A673 (cell line): Measurements from ENCODE around the gene RIMKLB. TPM values are rescaled to one million over a fixed set of nuclear protein-coding genes. Genes with fewer than 3 reads are reported as not detected.

Experiments used
- BruUV-seq: library from RNA; stranded (reverse); fragments of 400-500 nt; replicated peaks from 2 replicates; lab custom pipeline; 2021; lab: Mats Ljungman, UMichigan
- CTCF ChIA-PET: fragments of 300-600 bp; sonication (Branson Sonifier 250); formaldehyde crosslinking; loops from one replicate; lab custom pipeline; 2022; ENCODE audit warnings: antibody characterized with exemption; lab: Charles Lee
- POLR2A ChIA-PET: fragments of 300-600 bp; sonication (Branson Sonifier 250); formaldehyde crosslinking; loops from one replicate; lab custom pipeline; 2022; ENCODE audit warnings: antibody characterized with exemption; ENCODE audit not compliant: low non-redundant PET; lab: Charles Lee
- DNase-seq: peaks from one replicate; pipeline ENCODE4 v3.0.0-alpha.2; 2015; ENCODE audit warnings: low spot score
- H3K27ac ChIP-seq: fragments of 200-600 bp; sonication (generic); 2 replicates; pipeline ENCODE4 v1.5.1; 2016; ENCODE audit warnings: mixed run types, low read depth, mild to moderate bottlenecking, mixed read lengths, antibody characterized with exemption, low read length; ENCODE audit not compliant: poor library complexity, severe bottlenecking
- H3K27me3 ChIP-seq: fragments of 200-600 bp; sonication (generic); replicated peaks from 2 replicates; pipeline ENCODE4 v1.6.1; 2017; ENCODE audit warnings: mixed run types, low read depth, mild to moderate bottlenecking, mixed read lengths, antibody characterized with exemption, low read length; ENCODE audit not compliant: insufficient read depth, poor library complexity
- H3K36me3 ChIP-seq: fragments of 200-600 bp; sonication (generic); 2 replicates; pipeline ENCODE4 v1.6.1; 2016; ENCODE audit warnings: mixed run types, mild to moderate bottlenecking, mixed read lengths, antibody characterized with exemption, low read length; ENCODE audit not compliant: insufficient read depth, poor library complexity, severe bottlenecking
- H3K4me1 ChIP-seq: fragments of 200-600 bp; sonication (generic); 2 replicates; pipeline ENCODE4 v1.6.1; 2017; ENCODE audit warnings: mixed run types, mild to moderate bottlenecking, mixed read lengths, antibody characterized with exemption, low read length; ENCODE audit not compliant: insufficient read depth, poor library complexity, severe bottlenecking
- H3K4me3 ChIP-seq: fragments of 200-600 bp; sonication (generic); 2 replicates; pipeline ENCODE4 v1.5.1; 2016; ENCODE audit warnings: low read depth, mixed run types, mild to moderate bottlenecking, mixed read lengths, low read length; ENCODE audit not compliant: poor library complexity, severe bottlenecking
- H3K9me3 ChIP-seq: fragments of 200-600 bp; sonication (generic); 2 replicates; pipeline ENCODE4 v1.6.1; 2016; ENCODE audit warnings: mixed run types, low read depth, mild to moderate bottlenecking, mixed read lengths, antibody characterized with exemption, low read length; ENCODE audit not compliant: poor library complexity, severe bottlenecking
- EZH2 ChIP-seq: fragments of 200-600 bp; sonication (generic); IDR thresholded peaks from 2 replicates; pipeline ENCODE4 v1.6.1; 2017; ENCODE audit warnings: borderline replicate concordance, low read depth, mild to moderate bottlenecking, mixed read lengths, antibody characterized with exemption, low read length; ENCODE audit not compliant: poor library complexity, severe bottlenecking
- intact Hi-C: fragments of 100-400 bp; cut with micrococcal nuclease; formaldehyde crosslinking; loops from one replicate; pipeline ENCODE4 v1.10.0; 2022; ENCODE audit not compliant: unreplicated experiment
- total RNA-seq: library from RNA; stranded (reverse); gene quantifications from 2 replicates; pipeline ENCODE4 v1.2.3, GENCODE V29; 2021
- TF ChIP-seq, protein P1 (sequence below): fragments of 300-800, 200-600 bp; sonication (generic); conservative IDR thresholded peaks from 2 replicates; pipeline ENCODE4 v1.5.1; 2017; ENCODE audit warnings: low read depth, mild to moderate bottlenecking, antibody characterized with exemption, low read length, moderate library complexity, mixed read lengths

RIMKLB gene
- total RNA-seq, 1 experiment from 2014 or later: 21.9 TPM

GRCh38 chr12:8658346-8658745, 39.4 kb upstream of the RIMKLB start:
- TF ChIP-seq, protein P1, sequence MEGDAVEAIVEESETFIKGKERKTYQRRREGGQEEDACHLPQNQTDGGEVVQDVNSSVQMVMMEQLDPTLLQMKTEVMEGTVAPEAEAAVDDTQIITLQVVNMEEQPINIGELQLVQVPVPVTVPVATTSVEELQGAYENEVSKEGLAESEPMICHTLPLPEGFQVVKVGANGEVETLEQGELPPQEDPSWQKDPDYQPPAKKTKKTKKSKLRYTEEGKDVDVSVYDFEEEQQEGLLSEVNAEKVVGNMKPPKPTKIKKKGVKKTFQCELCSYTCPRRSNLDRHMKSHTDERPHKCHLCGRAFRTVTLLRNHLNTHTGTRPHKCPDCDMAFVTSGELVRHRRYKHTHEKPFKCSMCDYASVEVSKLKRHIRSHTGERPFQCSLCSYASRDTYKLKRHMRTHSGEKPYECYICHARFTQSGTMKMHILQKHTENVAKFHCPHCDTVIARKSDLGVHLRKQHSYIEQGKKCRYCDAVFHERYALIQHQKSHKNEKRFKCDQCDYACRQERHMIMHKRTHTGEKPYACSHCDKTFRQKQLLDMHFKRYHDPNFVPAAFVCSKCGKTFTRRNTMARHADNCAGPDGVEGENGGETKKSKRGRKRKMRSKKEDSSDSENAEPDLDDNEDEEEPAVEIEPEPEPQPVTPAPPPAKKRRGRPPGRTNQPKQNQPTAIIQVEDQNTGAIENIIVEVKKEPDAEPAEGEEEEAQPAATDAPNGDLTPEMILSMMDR: no peak
- no peak for TF ChIP-seq EZH2
- no peaks in the 10 kb centered on the region for H3K9me3 ChIP-seq
- peaks cover 4% of the 10 kb centered on the region for H3K27me3 ChIP-seq
- no peaks in the 10 kb centered on the region for H3K36me3 ChIP-seq
- no TSS peak for BruUV-seq
- no peak overlapping the region for H3K27ac ChIP-seq
- ChIA-PET CTCF (interaction anchor here (0.6 to 1.8 kb wide), 5 partner anchors 40 to 391 kb away, joined by 3 to 31 read pairs (median 3); no protein-coding TSS in a partner anchor), POLR2A (no interaction called here)
- DNase-seq: no peak
- no peaks in the 10 kb centered on the region for H3K4me1 ChIP-seq
- intact Hi-C loops: loop anchor here (5.0 kb wide), 1 partner anchor 389 kb away; no protein-coding TSS in a partner anchor
- no peak overlapping the region for H3K4me3 ChIP-seq

DNA sequence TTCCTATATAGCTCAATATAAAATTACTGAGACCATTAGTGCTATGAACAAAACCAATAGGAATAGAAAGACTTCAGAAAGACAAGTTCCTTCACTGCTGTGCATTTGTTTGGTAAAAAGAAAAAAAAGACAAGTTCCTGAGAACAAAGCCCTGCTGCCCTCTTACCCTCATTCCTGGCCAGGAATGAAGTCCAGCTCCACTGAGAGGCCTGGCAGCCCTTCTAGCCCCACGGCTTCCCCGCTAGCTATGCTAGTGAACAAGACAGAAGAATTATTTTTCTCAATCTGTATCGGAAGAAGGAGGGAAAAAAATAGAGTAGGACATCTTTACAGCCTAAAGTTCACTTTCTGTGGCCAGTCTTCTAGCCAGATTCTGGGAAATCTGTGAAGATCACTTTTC, 36.8 kb upstream of the RIMKLB start:
- H3K9me3 ChIP-seq: no peaks in the 10 kb centered on the region
- intact Hi-C loops: no loop called here
- no TSS peak for BruUV-seq
- DNase-seq: no peak
- no peaks in the 10 kb centered on the region for H3K4me1 ChIP-seq
- H3K27me3 ChIP-seq: peaks cover 4% of the 10 kb centered on the region
- H3K4me3 ChIP-seq: no peak overlapping the region
- no peak overlapping the region for H3K27ac ChIP-seq
- no peaks in the 10 kb centered on the region for H3K36me3 ChIP-seq
- TF ChIP-seq, protein P1: no peak
- TF ChIP-seq EZH2: no peak
- POLR2A ChIA-PET: no interaction called here
- CTCF ChIA-PET: no interaction called here

GRCh38 chr12:8661751-8662150, 36.0 kb upstream of the RIMKLB start:
- ChIA-PET POLR2A (no interaction called here), CTCF (no interaction called here)
- peaks cover 4% of the 10 kb centered on the region for H3K27me3 ChIP-seq
- DNase-seq: no peak
- H3K36me3 ChIP-seq: no peaks in the 10 kb centered on the region
- TF ChIP-seq, protein P1: no peak
- no peak for TF ChIP-seq EZH2
- no peaks in the 10 kb centered on the region for H3K9me3 ChIP-seq
- intact Hi-C loops: no loop called here
- no peaks in the 10 kb centered on the region for H3K4me1 ChIP-seq
- no peak overlapping the region for H3K27ac ChIP-seq
- no peak overlapping the region for H3K4me3 ChIP-seq
- no TSS peak for BruUV-seq
